AG09319 (cell line): ENCODE results near the gene SMAP1.

ENCODE experiments used
- DNase-seq: peaks from one replicate; pipeline ENCODE4 v3.0.0-alpha.2; 2010; ENCODE audit warnings: low read depth; ENCODE audit errors: extremely low read depth
- CTCF ChIP-seq: IDR thresholded peaks from 2 replicates; pipeline ENCODE4 v1.5.1; 2011; ENCODE audit warnings: low read depth, mild to moderate bottlenecking, inconsistent platforms, low read length, moderate library complexity

The SMAP1 gene

GRCh38 chr6:70821751-70822150 lies 154.1 kb downstream of the SMAP1 start:
- TF ChIP-seq CTCF, result no peak
- no peak for DNase-seq

GRCh38 chr6:70823651-70824050 lies 156.0 kb downstream of the SMAP1 start:
- DNase-seq, result no peak
- TF ChIP-seq CTCF, result no peak

DNA sequence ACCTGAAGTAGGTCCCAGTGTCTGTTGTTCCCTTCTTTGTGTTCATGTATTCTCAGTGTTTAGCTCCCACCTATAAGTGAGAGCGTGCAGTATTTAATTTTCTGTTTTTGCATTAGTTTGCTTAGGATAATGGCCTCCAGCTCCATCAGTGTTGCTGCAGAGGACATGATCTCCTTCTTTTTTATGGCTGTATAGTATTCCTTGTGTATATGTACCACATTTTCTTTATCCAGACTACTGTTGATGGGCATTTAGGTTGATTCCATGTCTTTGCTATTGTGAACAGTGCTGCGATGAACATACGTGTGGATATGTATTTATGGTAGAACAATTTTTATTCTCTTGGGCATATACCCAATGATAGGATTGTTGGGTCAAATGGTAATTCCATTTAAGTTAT lies 163.7 kb downstream of the SMAP1 start:
- DNase-seq, result no peak
- no peak for TF ChIP-seq CTCF

- DNase-seq, result no peak
Observed at GRCh38 chr6:70834520-70834919, 166.8 kb downstream of the SMAP1 start.

GRCh38 chr6:70838907-70839285 lies 171.2 kb downstream of the SMAP1 start:
- DNase-seq, result no peak
- no peak for TF ChIP-seq CTCF

More at GRCh38 chr6:70834520-70834919, 166.8 kb downstream of the SMAP1 start:
- no peak for TF ChIP-seq CTCF

DNA sequence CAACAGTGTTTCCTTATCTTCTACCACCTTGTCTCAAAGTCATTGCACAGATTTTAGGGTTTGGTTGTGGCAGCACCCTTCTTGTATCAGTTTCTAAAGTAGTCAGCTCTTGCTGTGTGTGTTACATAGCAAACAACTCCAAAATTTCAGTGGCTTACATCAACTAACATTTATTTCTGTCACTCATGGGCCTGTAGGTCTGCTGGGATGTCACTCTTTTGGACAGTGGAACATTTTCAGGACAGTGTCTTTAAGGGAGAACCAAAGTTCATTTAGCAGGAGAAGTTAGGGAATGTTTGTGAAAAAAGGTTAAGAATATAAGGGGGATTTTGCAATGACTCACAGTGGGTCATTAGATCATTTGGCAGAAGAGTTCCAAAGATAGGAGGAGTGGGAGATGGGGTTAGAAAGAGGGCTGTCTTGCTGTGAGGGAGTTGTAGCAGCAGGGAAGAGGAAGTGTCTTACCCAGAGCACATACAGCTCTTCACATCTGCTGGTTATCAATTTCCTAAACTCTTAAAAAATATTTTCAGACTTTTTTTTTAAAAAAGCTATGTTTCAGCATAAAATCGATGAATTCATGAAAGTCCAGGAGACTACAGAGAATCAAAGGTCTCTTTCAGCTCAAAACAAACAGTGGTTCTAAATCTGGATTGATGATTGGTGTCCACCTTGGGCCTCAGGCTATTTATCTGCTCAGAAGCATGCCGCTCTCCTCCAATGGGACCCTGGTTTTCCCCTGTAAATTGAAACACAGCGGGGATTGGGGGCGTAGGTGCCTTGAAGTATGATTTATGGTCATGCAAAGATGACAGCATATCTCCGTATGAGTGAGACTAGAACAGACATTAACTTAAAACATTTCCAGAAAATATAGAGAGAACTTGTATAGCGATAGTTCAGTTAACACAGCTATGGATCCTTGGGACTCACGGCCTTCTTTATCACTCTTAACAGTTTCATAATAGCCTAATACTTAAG lies 171.9 kb downstream of the SMAP1 start:
- DNase-seq, result no peak
- no peak for TF ChIP-seq CTCF

- no peak for DNase-seq
- no peak for TF ChIP-seq CTCF
Observed at GRCh38 chr6:70841112-70841511, 173.4 kb downstream of the SMAP1 start.
